IPS-18a (cell line): ENCODE results near the gene STK11.

Experiments
- H3K27ac ChIP-seq: one replicate; pipeline ENCODE4 v1.5.1; 2013; ENCODE audit warnings: low read length
- H3K27me3 ChIP-seq: one replicate; pipeline ENCODE4 v1.6.1; 2013; ENCODE audit warnings: mild to moderate bottlenecking, low read length; ENCODE audit not compliant: control insufficient read depth, insufficient read depth
- H3K36me3 ChIP-seq: one replicate; pipeline ENCODE4 v1.6.1; 2013; ENCODE audit warnings: low read depth, low read length; ENCODE audit not compliant: control insufficient read depth
- H3K4me1 ChIP-seq: one replicate; pipeline ENCODE4 v1.6.1; 2013; ENCODE audit warnings: low read depth, low read length; ENCODE audit not compliant: control insufficient read depth
- H3K4me3 ChIP-seq: one replicate; pipeline ENCODE4 v1.5.1; 2013; ENCODE audit warnings: low read length
- H3K9ac ChIP-seq: one replicate; pipeline ENCODE4 v1.6.1; 2013; ENCODE audit warnings: mild to moderate bottlenecking, low read length, moderate library complexity
- H3K9me3 ChIP-seq: one replicate; pipeline ENCODE4 v1.6.1; 2013; ENCODE audit warnings: low read depth, low read length; ENCODE audit not compliant: control insufficient read depth

The STK11 gene

GRCh38 chr19:1232652-1233072, 27.1 kb downstream of the STK11 start:
- H3K9me3 ChIP-seq = no peaks in the 10 kb centered on the region
- no peaks in the 10 kb centered on the region for H3K4me1 ChIP-seq
- H3K27me3 ChIP-seq = no peaks in the 10 kb centered on the region
- H3K36me3 ChIP-seq = peaks cover 7% of the 10 kb centered on the region
- no peak overlapping the region for H3K4me3 ChIP-seq
- no peak overlapping the region for H3K27ac ChIP-seq
- H3K9ac ChIP-seq = no peak overlapping the region

GRCh38 chr19:1233115-1233667, 27.6 kb downstream of the STK11 start:
- H3K36me3 ChIP-seq = peaks cover 7% of the 10 kb centered on the region
- no peak overlapping the region for H3K27ac ChIP-seq
- no peaks in the 10 kb centered on the region for H3K9me3 ChIP-seq
- H3K9ac ChIP-seq = no peak overlapping the region
- no peak overlapping the region for H3K4me3 ChIP-seq
- H3K27me3 ChIP-seq = no peaks in the 10 kb centered on the region
- H3K4me1 ChIP-seq = peaks cover 2% of the 10 kb centered on the region

GRCh38 chr19:1234051-1234954, 28.7 kb downstream of the STK11 start:
- Histone ChIP-seq H3K9ac (no peak overlapping the region), H3K9me3 (no peaks in the 10 kb centered on the region), H3K4me3 (no peak overlapping the region), H3K27me3 (no peaks in the 10 kb centered on the region), H3K36me3 (peaks cover 7% of the 10 kb centered on the region), H3K27ac (no peak overlapping the region), H3K4me1 (peaks cover 4% of the 10 kb centered on the region)

GRCh38 chr19:1234955-1235380, 29.4 kb downstream of the STK11 start:
- H3K27ac ChIP-seq = no peak overlapping the region

GRCh38 chr19:1235625-1236538, 30.3 kb downstream of the STK11 start:
- Histone ChIP-seq H3K27ac (no peak overlapping the region), H3K36me3 (peaks cover 7% of the 10 kb centered on the region), H3K9me3 (no peaks in the 10 kb centered on the region), H3K4me1 (peaks cover 4% of the 10 kb centered on the region), H3K9ac (no peak overlapping the region), H3K4me3 (peak overlapping the region; percentile 46), H3K27me3 (peaks cover 2% of the 10 kb centered on the region)

More at GRCh38 chr19:1234955-1235380, 29.4 kb downstream of the STK11 start:
- Histone ChIP-seq H3K4me1 (peaks cover 4% of the 10 kb centered on the region), H3K36me3 (peaks cover 7% of the 10 kb centered on the region), H3K27me3 (no peaks in the 10 kb centered on the region), H3K9me3 (no peaks in the 10 kb centered on the region), H3K4me3 (no peak overlapping the region), H3K9ac (no peak overlapping the region)

- no peaks in the 10 kb centered on the region for H3K9me3 ChIP-seq
- H3K4me1 ChIP-seq = peaks cover 4% of the 10 kb centered on the region
- H3K27ac ChIP-seq = no peak overlapping the region
- H3K36me3 ChIP-seq = peaks cover 7% of the 10 kb centered on the region
- peaks cover 5% of the 10 kb centered on the region for H3K27me3 ChIP-seq
- H3K4me3 ChIP-seq = peak overlapping the region; percentile 65
- H3K9ac ChIP-seq = no peak overlapping the region
Observed at GRCh38 chr19:1236576-1236975, 31.0 kb downstream of the STK11 start.

GRCh38 chr19:1237027-1237659, 31.6 kb downstream of the STK11 start:
- H3K27ac ChIP-seq = no peak overlapping the region
- peaks cover 4% of the 10 kb centered on the region for H3K4me1 ChIP-seq
- peak overlapping the region; percentile 9 for H3K9ac ChIP-seq
- H3K36me3 ChIP-seq = peaks cover 7% of the 10 kb centered on the region
- peaks cover 5% of the 10 kb centered on the region for H3K27me3 ChIP-seq
- no peaks in the 10 kb centered on the region for H3K9me3 ChIP-seq
- H3K4me3 ChIP-seq = peak overlapping the region; percentile 65

GRCh38 chr19:1237754-1238368, 32.3 kb downstream of the STK11 start, which contains the start of gene CBARP:
Gene CBARP, minus strand, starts transcription at chr19:1238005. Its CDS starts 1,905 bp downstream, at chr19:1236100.
- Histone ChIP-seq H3K4me3 (peak within 1 kb of the TSS; percentile 65), H3K36me3 (peaks cover 7% of the 10 kb centered on the region), H3K4me1 (peaks cover 7% of the 10 kb centered on the region), H3K9me3 (no peaks in the 10 kb centered on the region), H3K27ac (no peak within 1 kb of the TSS), H3K9ac (peak within 1 kb of the TSS; percentile 9), H3K27me3 (peaks cover 5% of the 10 kb centered on the region)

GRCh38 chr19:1238369-1239303, 33.1 kb downstream of the STK11 start:
- H3K27ac ChIP-seq = no peak overlapping the region
- peak overlapping the region; percentile 48 for H3K4me3 ChIP-seq
- no peaks in the 10 kb centered on the region for H3K9me3 ChIP-seq
- H3K9ac ChIP-seq = no peak overlapping the region
- H3K4me1 ChIP-seq = peaks cover 7% of the 10 kb centered on the region
- peaks cover 5% of the 10 kb centered on the region for H3K36me3 ChIP-seq
- peaks cover 5% of the 10 kb centered on the region for H3K27me3 ChIP-seq

- peaks cover 7% of the 10 kb centered on the region for H3K4me1 ChIP-seq
- no peak overlapping the region for H3K4me3 ChIP-seq
- no peaks in the 10 kb centered on the region for H3K36me3 ChIP-seq
- H3K27me3 ChIP-seq = peaks cover 5% of the 10 kb centered on the region
- H3K9ac ChIP-seq = no peak overlapping the region
- H3K9me3 ChIP-seq = no peaks in the 10 kb centered on the region
- H3K27ac ChIP-seq = no peak overlapping the region
Observed at GRCh38 chr19:1239420-1239795, 33.8 kb downstream of the STK11 start.
